WTC11 (cell line): ENCODE results near the gene MED9. TPM values are rescaled to one million over a fixed set of nuclear protein-coding genes. Genes with fewer than 3 reads are reported as not detected.

Source experiments
- ATAC-seq: fragments of 200-7000 bp; cut with Tn5 transposase; 2 replicates; pipeline ENCODE4 v1.10.0; 2021; ENCODE audit warnings: mild to moderate bottlenecking, moderate library complexity
- CTCF ChIA-PET: fragments of 300-600 bp; sonication (Branson Sonifier 250); formaldehyde crosslinking; loops from one replicate; lab custom pipeline; 2021; ENCODE audit warnings: antibody characterized with exemption; lab: Charles Lee
- POLR2A ChIA-PET: fragments of 350-600 bp; sonication (Branson Sonifier 250); formaldehyde crosslinking; loops from one replicate; lab custom pipeline; 2021; ENCODE audit warnings: antibody characterized with exemption; lab: Charles Lee
- DNase-seq: peaks from one replicate; pipeline ENCODE4 v3.0.0; 2021; ENCODE audit warnings: low spot score
- H3K27ac Mint-ChIP-seq: 2 replicates; pipeline ENCODE4 v1.8.0; 2021; ENCODE audit warnings: mixed read lengths
- H3K27me3 Mint-ChIP-seq: 2 replicates; pipeline ENCODE4 v1.8.0; 2021; ENCODE audit warnings: low read depth, mild to moderate bottlenecking, moderate library complexity, mixed read lengths
- H3K36me3 Mint-ChIP-seq: 2 replicates; pipeline ENCODE4 v1.8.0; 2021; ENCODE audit warnings: mixed read lengths
- H3K4me1 Mint-ChIP-seq: 2 replicates; pipeline ENCODE4 v1.8.0; 2022; ENCODE audit warnings: mixed read lengths
- H3K4me3 Mint-ChIP-seq: 2 replicates; pipeline ENCODE4 v1.8.0; 2021; ENCODE audit warnings: mild to moderate bottlenecking, moderate library complexity, mixed read lengths
- H3K9me3 Mint-ChIP-seq: 2 replicates; pipeline ENCODE4 v1.8.0; 2021; ENCODE audit warnings: mixed read lengths
- AR ChIP-seq: fragments of 250-450 bp; sonication (Bioruptor Pico); IDR thresholded peaks from 2 replicates; pipeline ENCODE4 v1.9.0; 2021; ENCODE audit warnings: mild to moderate bottlenecking
- CBFB ChIP-seq: sonication (generic); formaldehyde crosslinking; IDR thresholded peaks from 2 replicates; pipeline ENCODE4 v1.8.1; 2022; ENCODE audit warnings: mild to moderate bottlenecking, low read depth, missing genetic modification reagents
- CREB1 ChIP-seq: sonication (generic); formaldehyde crosslinking; IDR thresholded peaks from 2 replicates; pipeline ENCODE4 v1.8.0; 2023; ENCODE audit warnings: mild to moderate bottlenecking, missing genetic modification reagents
- EMX1 ChIP-seq: fragments of 250-450 bp; sonication (Bioruptor Pico); IDR thresholded peaks from 2 replicates; pipeline ENCODE4 v1.8.0; 2021; ENCODE audit warnings: mild to moderate bottlenecking
- ETV6 ChIP-seq: sonication (generic); formaldehyde crosslinking; IDR thresholded peaks from 2 replicates; pipeline ENCODE4 v1.8.1; 2022; ENCODE audit warnings: mild to moderate bottlenecking, missing genetic modification reagents
- FOXJ3 ChIP-seq: sonication (generic); formaldehyde crosslinking; IDR thresholded peaks from 2 replicates; pipeline ENCODE4 v1.9.0; 2021; ENCODE audit warnings: missing genetic modification reagents, mild to moderate bottlenecking, borderline replicate concordance
- GABPB1 ChIP-seq: sonication (generic); formaldehyde crosslinking; IDR thresholded peaks from 2 replicates; pipeline ENCODE4 v1.8.1; 2023; ENCODE audit warnings: mild to moderate bottlenecking, missing genetic modification reagents
- JUN ChIP-seq: sonication (generic); formaldehyde crosslinking; IDR thresholded peaks from 2 replicates; pipeline ENCODE4 v1.8.0; 2023; ENCODE audit warnings: mild to moderate bottlenecking, missing genetic modification reagents
- MLX ChIP-seq: sonication (generic); formaldehyde crosslinking; IDR thresholded peaks from 2 replicates; pipeline ENCODE4 v1.8.1; 2023; ENCODE audit warnings: mild to moderate bottlenecking, missing genetic modification reagents, moderate library complexity
- NR3C1 ChIP-seq: sonication (generic); formaldehyde crosslinking; conservative IDR thresholded peaks from 2 replicates; pipeline ENCODE4 v1.8.1; 2023; ENCODE audit warnings: low read depth, mild to moderate bottlenecking, missing genetic modification reagents
- SMAD4 ChIP-seq: sonication (generic); formaldehyde crosslinking; IDR thresholded peaks from 2 replicates; pipeline ENCODE4 v1.8.0; 2022; ENCODE audit warnings: mild to moderate bottlenecking, missing genetic modification reagents
- SOX15 ChIP-seq: fragments of 250-450 bp; sonication (Bioruptor Pico); IDR thresholded peaks from 2 replicates; pipeline ENCODE4 v1.9.0; 2021; ENCODE audit warnings: mild to moderate bottlenecking
- TP53 ChIP-seq: sonication (generic); formaldehyde crosslinking; IDR thresholded peaks from 2 replicates; pipeline ENCODE4 v1.8.1; 2023; ENCODE audit warnings: mild to moderate bottlenecking, missing genetic modification reagents
- ZNF121 ChIP-seq: sonication (generic); formaldehyde crosslinking; IDR thresholded peaks from 2 replicates; pipeline ENCODE4 v1.8.0; 2023; ENCODE audit warnings: missing genetic modification reagents
- ZNF219 ChIP-seq: sonication (generic); formaldehyde crosslinking; IDR thresholded peaks from 2 replicates; pipeline ENCODE4 v1.8.0; 2023; ENCODE audit warnings: missing genetic modification reagents, mild to moderate bottlenecking, borderline replicate concordance
- total RNA-seq: library from RNA; stranded (reverse); gene quantifications from 3 replicates; pipeline ENCODE4 v1.2.3, GENCODE V29; 2021
- TF ChIP-seq, protein P1 (sequence below): sonication (generic); formaldehyde crosslinking; IDR thresholded peaks from 2 replicates; pipeline ENCODE4 v1.8.1; 2023; ENCODE audit warnings: mild to moderate bottlenecking, missing genetic modification reagents, borderline replicate concordance
- TF ChIP-seq, protein P2 (sequence below): sonication (generic); formaldehyde crosslinking; IDR thresholded peaks from 2 replicates; pipeline ENCODE4 v1.8.0; 2022; ENCODE audit warnings: mild to moderate bottlenecking, missing genetic modification reagents
- TF ChIP-seq, protein P3 (sequence below): sonication (generic); formaldehyde crosslinking; IDR thresholded peaks from 2 replicates; pipeline ENCODE4 v1.8.1; 2022; ENCODE audit warnings: missing genetic modification reagents, borderline replicate concordance
- TF ChIP-seq, protein P4 (sequence below): sonication (generic); formaldehyde crosslinking; IDR thresholded peaks from 2 replicates; pipeline ENCODE4 v1.8.0; 2023; ENCODE audit warnings: missing genetic modification reagents, mild to moderate bottlenecking, borderline replicate concordance

MED9 gene
- total RNA-seq, 1 experiment from 2014 or later: 21.1 TPM

- no peak overlapping the region for H3K27ac Mint-ChIP-seq
- POLR2A ChIA-PET: no interaction called here
Observed at GRCh38 chr17:17538417-17539391, 61.9 kb downstream of the MED9 start.

DNA sequence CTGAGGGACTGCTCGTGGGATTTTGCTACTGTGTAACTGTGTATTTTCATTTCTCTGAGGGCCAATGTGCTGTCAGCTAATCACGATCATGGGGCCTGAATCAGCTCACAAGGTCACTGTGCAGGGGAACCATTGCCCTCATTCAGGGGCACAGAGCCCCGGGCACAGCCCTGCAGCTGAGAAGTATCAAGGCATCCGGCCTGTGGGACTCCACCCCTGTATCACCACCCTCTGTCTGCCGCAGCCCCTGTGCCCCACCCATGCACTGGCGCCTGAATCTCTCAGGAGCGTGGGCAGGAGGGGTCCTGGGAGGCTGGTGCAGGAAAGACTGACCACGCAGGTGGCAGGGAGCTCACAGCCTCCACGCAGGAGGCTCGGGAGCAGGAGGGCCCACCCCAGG, 62.8 kb downstream of the MED9 start:
- Mint-ChIP-seq H3K27ac (peak overlapping the region; percentile 13; the same call in 1 of the 2 replicates), H3K4me3 (no peak overlapping the region), H3K9me3 (no peaks in the 10 kb centered on the region), H3K4me1 (peaks cover 4% of the 10 kb centered on the region; the same call in 1 of the 2 replicates), H3K27me3 (no peaks in the 10 kb centered on the region), H3K36me3 (no peaks in the 10 kb centered on the region)
- POLR2A ChIA-PET: no interaction called here
- CTCF ChIA-PET: interaction anchor here (1.6 to 3.1 kb wide), 3 partner anchors 29 to 46 kb away, joined by 4 to 16 read pairs (median 14); partner anchors contain the start of gene RASD1
- ATAC-seq (no peak), DNase-seq (no peak)
- TF ChIP-seq SMAD4 (no peak), JUN (no peak), SOX15 (CRISPR knock-in tag) (no peak), NR3C1 (CRISPR knock-in tag) (no peak), AR (CRISPR knock-in tag) (no peak), TP53 (CRISPR knock-in tag) (no peak), ETV6 (no peak), CREB1 (CRISPR knock-in tag) (no peak), ZNF121 (CRISPR knock-in tag) (no peak), EMX1 (CRISPR knock-in tag) (no peak), ZNF219 (no peak)
- TF ChIP-seq, protein P1, sequence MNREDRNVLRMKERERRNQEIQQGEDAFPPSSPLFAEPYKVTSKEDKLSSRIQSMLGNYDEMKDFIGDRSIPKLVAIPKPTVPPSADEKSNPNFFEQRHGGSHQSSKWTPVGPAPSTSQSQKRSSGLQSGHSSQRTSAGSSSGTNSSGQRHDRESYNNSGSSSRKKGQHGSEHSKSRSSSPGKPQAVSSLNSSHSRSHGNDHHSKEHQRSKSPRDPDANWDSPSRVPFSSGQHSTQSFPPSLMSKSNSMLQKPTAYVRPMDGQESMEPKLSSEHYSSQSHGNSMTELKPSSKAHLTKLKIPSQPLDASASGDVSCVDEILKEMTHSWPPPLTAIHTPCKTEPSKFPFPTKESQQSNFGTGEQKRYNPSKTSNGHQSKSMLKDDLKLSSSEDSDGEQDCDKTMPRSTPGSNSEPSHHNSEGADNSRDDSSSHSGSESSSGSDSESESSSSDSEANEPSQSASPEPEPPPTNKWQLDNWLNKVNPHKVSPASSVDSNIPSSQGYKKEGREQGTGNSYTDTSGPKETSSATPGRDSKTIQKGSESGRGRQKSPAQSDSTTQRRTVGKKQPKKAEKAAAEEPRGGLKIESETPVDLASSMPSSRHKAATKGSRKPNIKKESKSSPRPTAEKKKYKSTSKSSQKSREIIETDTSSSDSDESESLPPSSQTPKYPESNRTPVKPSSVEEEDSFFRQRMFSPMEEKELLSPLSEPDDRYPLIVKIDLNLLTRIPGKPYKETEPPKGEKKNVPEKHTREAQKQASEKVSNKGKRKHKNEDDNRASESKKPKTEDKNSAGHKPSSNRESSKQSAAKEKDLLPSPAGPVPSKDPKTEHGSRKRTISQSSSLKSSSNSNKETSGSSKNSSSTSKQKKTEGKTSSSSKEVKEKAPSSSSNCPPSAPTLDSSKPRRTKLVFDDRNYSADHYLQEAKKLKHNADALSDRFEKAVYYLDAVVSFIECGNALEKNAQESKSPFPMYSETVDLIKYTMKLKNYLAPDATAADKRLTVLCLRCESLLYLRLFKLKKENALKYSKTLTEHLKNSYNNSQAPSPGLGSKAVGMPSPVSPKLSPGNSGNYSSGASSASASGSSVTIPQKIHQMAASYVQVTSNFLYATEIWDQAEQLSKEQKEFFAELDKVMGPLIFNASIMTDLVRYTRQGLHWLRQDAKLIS (CRISPR knock-in tag): no peak
- TF ChIP-seq, protein P2, sequence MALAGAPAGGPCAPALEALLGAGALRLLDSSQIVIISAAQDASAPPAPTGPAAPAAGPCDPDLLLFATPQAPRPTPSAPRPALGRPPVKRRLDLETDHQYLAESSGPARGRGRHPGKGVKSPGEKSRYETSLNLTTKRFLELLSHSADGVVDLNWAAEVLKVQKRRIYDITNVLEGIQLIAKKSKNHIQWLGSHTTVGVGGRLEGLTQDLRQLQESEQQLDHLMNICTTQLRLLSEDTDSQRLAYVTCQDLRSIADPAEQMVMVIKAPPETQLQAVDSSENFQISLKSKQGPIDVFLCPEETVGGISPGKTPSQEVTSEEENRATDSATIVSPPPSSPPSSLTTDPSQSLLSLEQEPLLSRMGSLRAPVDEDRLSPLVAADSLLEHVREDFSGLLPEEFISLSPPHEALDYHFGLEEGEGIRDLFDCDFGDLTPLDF: no peak
- TF ChIP-seq, protein P3, sequence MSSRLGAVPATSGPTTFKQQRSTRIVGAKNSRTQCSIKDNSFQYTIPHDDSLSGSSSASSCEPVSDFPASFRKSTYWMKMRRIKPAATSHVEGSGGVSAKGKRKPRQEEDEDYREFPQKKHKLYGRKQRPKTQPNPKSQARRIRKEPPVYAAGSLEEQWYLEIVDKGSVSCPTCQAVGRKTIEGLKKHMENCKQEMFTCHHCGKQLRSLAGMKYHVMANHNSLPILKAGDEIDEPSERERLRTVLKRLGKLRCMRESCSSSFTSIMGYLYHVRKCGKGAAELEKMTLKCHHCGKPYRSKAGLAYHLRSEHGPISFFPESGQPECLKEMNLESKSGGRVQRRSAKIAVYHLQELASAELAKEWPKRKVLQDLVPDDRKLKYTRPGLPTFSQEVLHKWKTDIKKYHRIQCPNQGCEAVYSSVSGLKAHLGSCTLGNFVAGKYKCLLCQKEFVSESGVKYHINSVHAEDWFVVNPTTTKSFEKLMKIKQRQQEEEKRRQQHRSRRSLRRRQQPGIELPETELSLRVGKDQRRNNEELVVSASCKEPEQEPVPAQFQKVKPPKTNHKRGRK (CRISPR knock-in tag): no peak
- TF ChIP-seq, protein P4, sequence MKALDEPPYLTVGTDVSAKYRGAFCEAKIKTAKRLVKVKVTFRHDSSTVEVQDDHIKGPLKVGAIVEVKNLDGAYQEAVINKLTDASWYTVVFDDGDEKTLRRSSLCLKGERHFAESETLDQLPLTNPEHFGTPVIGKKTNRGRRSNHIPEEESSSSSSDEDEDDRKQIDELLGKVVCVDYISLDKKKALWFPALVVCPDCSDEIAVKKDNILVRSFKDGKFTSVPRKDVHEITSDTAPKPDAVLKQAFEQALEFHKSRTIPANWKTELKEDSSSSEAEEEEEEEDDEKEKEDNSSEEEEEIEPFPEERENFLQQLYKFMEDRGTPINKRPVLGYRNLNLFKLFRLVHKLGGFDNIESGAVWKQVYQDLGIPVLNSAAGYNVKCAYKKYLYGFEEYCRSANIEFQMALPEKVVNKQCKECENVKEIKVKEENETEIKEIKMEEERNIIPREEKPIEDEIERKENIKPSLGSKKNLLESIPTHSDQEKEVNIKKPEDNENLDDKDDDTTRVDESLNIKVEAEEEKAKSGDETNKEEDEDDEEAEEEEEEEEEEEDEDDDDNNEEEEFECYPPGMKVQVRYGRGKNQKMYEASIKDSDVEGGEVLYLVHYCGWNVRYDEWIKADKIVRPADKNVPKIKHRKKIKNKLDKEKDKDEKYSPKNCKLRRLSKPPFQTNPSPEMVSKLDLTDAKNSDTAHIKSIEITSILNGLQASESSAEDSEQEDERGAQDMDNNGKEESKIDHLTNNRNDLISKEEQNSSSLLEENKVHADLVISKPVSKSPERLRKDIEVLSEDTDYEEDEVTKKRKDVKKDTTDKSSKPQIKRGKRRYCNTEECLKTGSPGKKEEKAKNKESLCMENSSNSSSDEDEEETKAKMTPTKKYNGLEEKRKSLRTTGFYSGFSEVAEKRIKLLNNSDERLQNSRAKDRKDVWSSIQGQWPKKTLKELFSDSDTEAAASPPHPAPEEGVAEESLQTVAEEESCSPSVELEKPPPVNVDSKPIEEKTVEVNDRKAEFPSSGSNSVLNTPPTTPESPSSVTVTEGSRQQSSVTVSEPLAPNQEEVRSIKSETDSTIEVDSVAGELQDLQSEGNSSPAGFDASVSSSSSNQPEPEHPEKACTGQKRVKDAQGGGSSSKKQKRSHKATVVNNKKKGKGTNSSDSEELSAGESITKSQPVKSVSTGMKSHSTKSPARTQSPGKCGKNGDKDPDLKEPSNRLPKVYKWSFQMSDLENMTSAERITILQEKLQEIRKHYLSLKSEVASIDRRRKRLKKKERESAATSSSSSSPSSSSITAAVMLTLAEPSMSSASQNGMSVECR (CRISPR knock-in tag): no peak

More at GRCh38 chr17:17538417-17539391, 61.9 kb downstream of the MED9 start:
- no peaks in the 10 kb centered on the region for H3K27me3 Mint-ChIP-seq
- H3K4me3 Mint-ChIP-seq: no peak overlapping the region
- CTCF ChIA-PET: interaction anchor here (1.0 to 3.1 kb wide), 6 partner anchors 10 to 75 kb away, joined by 3 to 16 read pairs (median 5); partner anchors contain the start of gene RASD1
- peaks cover 4% of the 10 kb centered on the region; the same call in 1 of the 2 replicates for H3K4me1 Mint-ChIP-seq
- no peaks in the 10 kb centered on the region for H3K9me3 Mint-ChIP-seq
- no peak for DNase-seq
- TF ChIP-seq ZNF121 (CRISPR knock-in tag) (peak; percentile 72; the same call in 1 of the 2 replicates), MLX (no peak), GABPB1 (peak; percentile 67; the same call in 1 of the 2 replicates), FOXJ3 (CRISPR knock-in tag) (no peak), CBFB (CRISPR knock-in tag) (no peak)
- no peak for ATAC-seq
- H3K36me3 Mint-ChIP-seq: no peaks in the 10 kb centered on the region
